Mesothelial cell of epicardium (in vitro differentiated cells): Measurements from ENCODE around the gene OR2A5. TPM values are rescaled to one million over a fixed set of nuclear protein-coding genes. Genes with fewer than 3 reads are reported as not detected.

Source experiments
- DNase-seq, 2 experiments: peaks; one replicate each; pipeline ENCODE4 v3.0.0; 2021; ENCODE audit warnings: low spot score in 2 of 2; ENCODE audit not compliant: unreplicated experiment in 2 of 2
- H3K27ac Mint-ChIP-seq: 2 replicates; pipeline ENCODE4 v1.8.0; 2021; ENCODE audit warnings: mixed read lengths
- H3K27me3 Mint-ChIP-seq: 2 replicates; pipeline ENCODE4 v1.8.0; 2021; ENCODE audit warnings: low read depth, mixed read lengths
- H3K36me3 Mint-ChIP-seq: 2 replicates; pipeline ENCODE4 v1.8.0; 2021; ENCODE audit warnings: mixed read lengths
- H3K4me1 Mint-ChIP-seq: 2 replicates; pipeline ENCODE4 v1.8.0; 2021; ENCODE audit warnings: mixed read lengths
- H3K4me3 Mint-ChIP-seq: 2 replicates; pipeline ENCODE4 v1.8.0; 2021; ENCODE audit warnings: mild to moderate bottlenecking, moderate library complexity, mixed read lengths
- H3K9me3 Mint-ChIP-seq: 2 replicates; pipeline ENCODE4 v1.8.0; 2021; ENCODE audit warnings: mixed read lengths
- total RNA-seq: library from RNA; stranded (reverse); gene quantifications from 3 replicates; pipeline ENCODE4 v1.2.1, GENCODE V29; 2021
- TF ChIP-seq, protein P1 (sequence below): fragments of 200-600 bp; sonication (generic); IDR thresholded peaks from one replicate; pipeline ENCODE4 v1.5.0; 2021; ENCODE audit warnings: antibody characterized with exemption; ENCODE audit not compliant: unreplicated experiment

OR2A5 gene
- total RNA-seq, 1 donor from 2014 or later = not detected

DNA sequence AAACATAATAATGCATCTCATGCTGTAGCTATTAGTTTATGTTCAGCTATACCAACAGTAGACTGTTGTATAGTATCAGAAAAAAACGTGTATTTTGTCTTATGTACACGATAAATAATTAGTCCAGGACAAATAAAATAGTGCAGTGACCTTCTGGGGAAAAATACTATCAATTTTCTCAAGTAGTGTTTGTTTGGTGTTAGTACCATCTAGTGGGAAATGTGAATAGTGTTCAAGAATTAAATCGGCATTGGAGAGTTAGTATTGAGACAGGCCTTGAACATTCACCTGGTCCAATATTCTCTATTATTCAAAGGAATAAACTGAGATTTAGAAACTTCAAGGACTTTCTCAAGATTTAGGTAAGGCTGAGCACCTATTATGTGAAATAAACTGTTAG, 21.7 kb upstream of the OR2A5 start:
- Mint-ChIP-seq H3K27ac (no peak overlapping the region), H3K36me3 (no peaks in the 10 kb centered on the region), H3K4me1 (peaks cover 14% of the 10 kb centered on the region), H3K9me3 (no peaks in the 10 kb centered on the region), H3K4me3 (no peak overlapping the region), H3K27me3 (no peaks in the 10 kb centered on the region)
- TF ChIP-seq, protein P1, sequence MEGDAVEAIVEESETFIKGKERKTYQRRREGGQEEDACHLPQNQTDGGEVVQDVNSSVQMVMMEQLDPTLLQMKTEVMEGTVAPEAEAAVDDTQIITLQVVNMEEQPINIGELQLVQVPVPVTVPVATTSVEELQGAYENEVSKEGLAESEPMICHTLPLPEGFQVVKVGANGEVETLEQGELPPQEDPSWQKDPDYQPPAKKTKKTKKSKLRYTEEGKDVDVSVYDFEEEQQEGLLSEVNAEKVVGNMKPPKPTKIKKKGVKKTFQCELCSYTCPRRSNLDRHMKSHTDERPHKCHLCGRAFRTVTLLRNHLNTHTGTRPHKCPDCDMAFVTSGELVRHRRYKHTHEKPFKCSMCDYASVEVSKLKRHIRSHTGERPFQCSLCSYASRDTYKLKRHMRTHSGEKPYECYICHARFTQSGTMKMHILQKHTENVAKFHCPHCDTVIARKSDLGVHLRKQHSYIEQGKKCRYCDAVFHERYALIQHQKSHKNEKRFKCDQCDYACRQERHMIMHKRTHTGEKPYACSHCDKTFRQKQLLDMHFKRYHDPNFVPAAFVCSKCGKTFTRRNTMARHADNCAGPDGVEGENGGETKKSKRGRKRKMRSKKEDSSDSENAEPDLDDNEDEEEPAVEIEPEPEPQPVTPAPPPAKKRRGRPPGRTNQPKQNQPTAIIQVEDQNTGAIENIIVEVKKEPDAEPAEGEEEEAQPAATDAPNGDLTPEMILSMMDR = peak; percentile 25
- no peak for DNase-seq

DNA sequence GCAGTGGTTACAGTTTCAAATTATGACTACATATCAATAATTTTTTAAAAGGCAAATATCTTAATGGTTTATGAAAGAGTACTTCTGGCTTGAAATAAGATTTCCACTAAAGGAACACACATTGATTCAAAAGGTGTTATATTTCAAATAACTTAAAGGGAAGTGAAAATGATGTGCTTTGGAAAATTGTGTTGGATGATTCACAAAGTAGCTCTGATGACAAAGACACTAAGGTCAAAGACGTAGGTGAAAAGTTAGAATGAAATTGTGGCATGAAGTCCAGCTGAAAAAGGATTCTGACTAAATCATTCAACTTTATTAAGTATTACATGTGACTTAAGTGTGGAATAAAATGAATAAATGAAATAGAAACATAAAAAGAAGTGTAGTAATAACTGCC, 20.8 kb upstream of the OR2A5 start:
- Mint-ChIP-seq H3K27me3 (no peaks in the 10 kb centered on the region), H3K36me3 (no peaks in the 10 kb centered on the region), H3K9me3 (no peaks in the 10 kb centered on the region), H3K27ac (no peak overlapping the region), H3K4me3 (no peak overlapping the region), H3K4me1 (peaks cover 16% of the 10 kb centered on the region)
- DNase-seq = no peak
- TF ChIP-seq, protein P1 = no peak

DNA sequence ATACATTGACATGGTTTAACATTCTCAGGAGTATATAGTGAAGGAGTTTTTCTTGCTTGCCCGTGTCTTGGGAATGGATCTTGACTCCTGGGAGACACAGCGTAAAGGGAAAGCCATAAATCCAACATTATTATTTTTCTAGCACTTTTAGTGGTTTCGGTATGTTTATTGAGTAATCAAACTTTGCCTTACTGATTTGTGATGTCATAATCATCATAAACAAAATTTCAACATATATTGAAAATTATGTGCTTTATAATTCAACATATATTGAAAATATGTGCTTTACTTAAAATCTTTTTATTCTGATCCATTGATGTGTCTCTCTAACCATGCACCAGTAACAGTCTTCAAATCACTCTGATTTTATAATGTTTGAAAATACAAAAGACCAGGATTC, 20.2 kb upstream of the OR2A5 start:
- TF ChIP-seq, protein P1 = no peak
- no peak overlapping the region for H3K4me3 Mint-ChIP-seq
- H3K4me1 Mint-ChIP-seq = peaks cover 19% of the 10 kb centered on the region

DNA sequence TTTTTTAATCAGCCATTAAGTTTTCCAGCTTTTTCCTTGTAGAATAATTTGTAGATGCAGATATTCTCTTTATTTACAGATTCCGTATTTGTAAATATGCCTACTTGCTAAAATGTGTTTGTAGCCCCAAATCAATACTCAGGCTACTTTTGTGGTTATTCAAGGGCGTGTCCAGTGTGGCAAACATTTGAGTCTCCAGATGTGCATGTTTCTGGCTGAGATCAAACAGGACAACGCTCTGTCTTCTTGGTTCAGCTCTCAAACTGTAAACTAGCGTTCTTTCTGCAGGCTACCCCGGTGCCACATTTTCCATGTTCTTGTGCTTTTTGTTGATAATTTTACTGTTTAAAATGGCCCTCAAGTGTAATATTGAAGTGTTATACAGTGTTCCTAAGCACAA, 16.2 kb upstream of the OR2A5 start:
- H3K27me3 Mint-ChIP-seq = no peaks in the 10 kb centered on the region
- peaks cover 19% of the 10 kb centered on the region for H3K4me1 Mint-ChIP-seq
- DNase-seq = no peak
- no peak overlapping the region for H3K4me3 Mint-ChIP-seq
- no peaks in the 10 kb centered on the region for H3K36me3 Mint-ChIP-seq
- H3K9me3 Mint-ChIP-seq = no peaks in the 10 kb centered on the region
- TF ChIP-seq, protein P1 = no peak
- H3K27ac Mint-ChIP-seq = no peak overlapping the region

More for the DNA sequence above, 20.2 kb upstream of the OR2A5 start:
- H3K36me3 Mint-ChIP-seq = no peaks in the 10 kb centered on the region
- H3K9me3 Mint-ChIP-seq = no peaks in the 10 kb centered on the region
- no peak overlapping the region for H3K27ac Mint-ChIP-seq
- no peaks in the 10 kb centered on the region for H3K27me3 Mint-ChIP-seq
- no peak for DNase-seq

DNA sequence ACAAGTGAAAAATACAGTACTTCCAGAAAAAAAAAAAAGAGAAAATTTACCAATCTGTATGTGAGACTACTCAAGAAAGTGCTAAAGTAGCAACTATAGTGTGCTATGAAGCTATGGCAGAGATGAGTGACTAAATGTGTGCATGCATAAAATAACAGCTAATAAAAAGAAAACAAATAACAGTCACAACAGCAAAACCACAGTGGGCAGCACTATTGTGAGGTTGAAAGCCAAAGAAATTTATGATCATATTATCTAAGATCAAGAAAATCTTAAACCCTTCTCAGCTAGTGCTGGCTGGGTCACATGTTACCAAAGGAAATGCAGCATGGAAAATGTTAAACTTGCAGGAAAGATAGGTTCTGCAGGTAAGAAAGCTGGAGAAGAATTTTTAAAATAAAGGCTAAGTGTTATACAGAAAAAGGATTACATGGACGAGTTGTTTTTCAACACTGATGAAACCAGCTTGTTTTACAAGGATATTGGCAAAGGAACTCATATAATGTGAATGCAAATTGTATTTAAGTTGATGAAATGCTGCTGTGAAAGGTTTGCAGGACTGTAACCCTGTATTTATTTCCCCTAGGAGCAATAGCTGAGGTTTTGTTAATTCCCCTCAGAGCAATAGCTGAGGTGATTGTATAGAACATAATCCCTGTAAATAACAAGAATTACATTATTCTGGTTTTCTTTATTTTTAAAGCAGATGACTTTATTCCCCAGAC, 15.6 kb upstream of the OR2A5 start:
- peaks cover 19% of the 10 kb centered on the region for H3K4me1 Mint-ChIP-seq
- H3K9me3 Mint-ChIP-seq = no peaks in the 10 kb centered on the region
- no peaks in the 10 kb centered on the region for H3K36me3 Mint-ChIP-seq
- no peak overlapping the region for H3K4me3 Mint-ChIP-seq
- DNase-seq = no peak
- no peak overlapping the region for H3K27ac Mint-ChIP-seq
- TF ChIP-seq, protein P1 = no peak
- H3K27me3 Mint-ChIP-seq = no peaks in the 10 kb centered on the region
